Islet of Langerhans (tissue), 1 donor: ENCODE data around the gene SMIM3.
"Not testable (repeated sequence)": the region's sequence is repeated elsewhere in the genome, so short reads cannot be mapped to it uniquely, and the experiment has no call there.

Experiments
- FAIRE-seq: peaks from one replicate; lab custom pipeline; 2011; peaks lifted over from hg19 to GRCh38; lab: Jason Lieb, UNC

The SMIM3 gene

GRCh38 chr5:150778517-150779396, at the start of gene SMIM3:
Gene SMIM3, plus strand, starts transcription at chr5:150778757. Its CDS starts 16,684 bp downstream, at chr5:150795441.
- FAIRE-seq, result no peak

- FAIRE-seq, result no peak
Measured at GRCh38 chr5:150729859-150730258, 48.7 kb upstream of the SMIM3 start.

- no peak for FAIRE-seq
Measured at GRCh38 chr5:150731669-150732242, 46.8 kb upstream of the SMIM3 start.

GRCh38 chr5:150734579-150735384, 43.8 kb upstream of the SMIM3 start:
- FAIRE-seq, result no peak

- no peak for FAIRE-seq
Measured at GRCh38 chr5:150738862-150739261, 39.7 kb upstream of the SMIM3 start.

- no peak for FAIRE-seq
Measured at GRCh38 chr5:150740992-150741391, 37.6 kb upstream of the SMIM3 start.

GRCh38 chr5:150742455-150743141, 36.0 kb upstream of the SMIM3 start:
- FAIRE-seq, result not testable (repeated sequence)

- not testable (repeated sequence) for FAIRE-seq
Measured at GRCh38 chr5:150743142-150743488, 35.4 kb upstream of the SMIM3 start.

GRCh38 chr5:150750469-150750868, 28.1 kb upstream of the SMIM3 start:
- FAIRE-seq, result no peak

GRCh38 chr5:150751096-150751891, 27.3 kb upstream of the SMIM3 start:
- no peak for FAIRE-seq

GRCh38 chr5:150753463-150753862, 25.1 kb upstream of the SMIM3 start:
- FAIRE-seq, result no peak

- no peak for FAIRE-seq
Measured at GRCh38 chr5:150753863-150754262, 24.7 kb upstream of the SMIM3 start.

GRCh38 chr5:150757087-150757649, 21.4 kb upstream of the SMIM3 start:
- FAIRE-seq, result no peak

- no peak for FAIRE-seq
Measured at GRCh38 chr5:150758203-150758530, 20.4 kb upstream of the SMIM3 start.

GRCh38 chr5:150758531-150759333, 19.8 kb upstream of the SMIM3 start, which contains the start of gene DCTN4:
Gene DCTN4, minus strand, starts transcription at chr5:150759017. Its CDS starts 24 bp downstream, at chr5:150758993.
- FAIRE-seq, result peak; percentile 99

- no peak for FAIRE-seq
Measured at GRCh38 chr5:150759334-150759583, 19.3 kb upstream of the SMIM3 start.

- no peak for FAIRE-seq
Measured at GRCh38 chr5:150762211-150762610, 16.3 kb upstream of the SMIM3 start.

- FAIRE-seq, result no peak
Measured at GRCh38 chr5:150763023-150763769, 15.4 kb upstream of the SMIM3 start.

GRCh38 chr5:150764530-150764929, 14.0 kb upstream of the SMIM3 start:
- no peak for FAIRE-seq
